Adipose tissue (tissue), 3 donors: Measurements from ENCODE around the gene POTEE. TPM values are rescaled to one million over a fixed set of nuclear protein-coding genes. Genes with fewer than 3 reads are reported as not detected.

Experiments
- polyA plus RNA-seq, 3 donors: library from polyadenylated mRNA; stranded (reverse); fragments of 200-250 nt; gene quantifications; one replicate each; pipeline ENCODE4 v1.2.3, GENCODE V29; 2013
- donor health status: healthy with polysubstance abuse.
- donor health status: Bipolar disorder and iron deficiency.
- donor health status: healthy.

Gene POTEE
- polyA plus RNA-seq, 3 donors: not detected

Other genes with a start within 250 kb of the POTEE start
- gene FAM168B, start 116.1 kb upstream of the POTEE start, polyA plus RNA-seq: 10 to 100 TPM; 24.5 to 67.2 (median 41.6) TPM
- gene PLEKHB2, start 104.2 kb upstream of the POTEE start, polyA plus RNA-seq: 10 to 100 TPM; 11.4 to 35.9 (median 27.4) TPM
- gene RAB6D, start 154.6 kb downstream of the POTEE start, polyA plus RNA-seq: under 1 TPM in 2 of 3 donors, not detected in 1; 0.03 to 0.22 TPM